Measurements from ENCODE around the gene NUCKS1. TPM values are rescaled to one million over a fixed set of nuclear protein-coding genes. Genes with fewer than 3 reads are reported as not detected.

Gene NUCKS1
- total RNA-seq, 1 experiment from 2014 or later, result 205 TPM

DNA sequence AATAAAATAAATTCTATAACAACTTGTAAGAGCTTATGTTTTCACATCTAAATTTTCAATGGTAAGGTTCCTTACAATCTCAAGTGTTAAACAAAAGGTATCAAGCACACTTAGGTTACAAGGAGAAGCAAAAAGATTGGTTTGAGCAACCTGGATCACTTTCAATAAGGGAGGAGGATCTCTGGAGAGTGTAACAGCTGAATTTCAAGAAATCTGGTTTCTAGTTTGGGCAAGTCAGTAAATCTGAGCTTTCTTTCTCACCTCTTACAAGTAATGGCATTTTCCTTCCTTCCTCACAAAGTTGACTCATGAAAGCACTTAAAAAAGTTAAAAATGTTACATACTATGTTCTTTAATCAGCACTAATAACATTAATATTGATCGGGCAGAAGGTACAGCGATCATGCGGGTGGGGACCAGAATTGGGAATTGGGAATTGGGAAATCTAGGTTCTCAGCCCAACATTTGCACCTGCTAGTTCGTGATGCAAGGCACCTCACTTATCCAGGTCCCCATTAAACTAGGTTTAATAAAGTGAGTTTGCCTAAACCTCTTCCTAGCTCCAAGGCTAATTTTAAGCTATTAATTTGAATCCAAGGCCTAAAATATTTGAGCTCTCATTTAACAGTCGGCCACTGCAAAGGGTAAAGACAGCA, 3.1 kb downstream of the NUCKS1 start:
- POLR2A ChIA-PET, result interaction anchor here (0.6 kb wide), 1 partner anchor 218 kb away, joined by 3 read pairs; no protein-coding TSS in a partner anchor
- Mint-ChIP-seq H3K4me1 (ENCODE audit: low read depth, unreplicated experiment) (peaks cover 10% of the 10 kb centered on the region), H3K27me3 (ENCODE audit: insufficient read depth, unreplicated experiment) (no peaks in the 10 kb centered on the region), H3K36me3 (ENCODE audit: insufficient read depth, unreplicated experiment) (peaks cover 43% of the 10 kb centered on the region), H3K9me3 (ENCODE audit: unreplicated experiment) (no peaks in the 10 kb centered on the region), H3K4me3 (ENCODE audit: unreplicated experiment) (no peak overlapping the region), H3K27ac (ENCODE audit: unreplicated experiment) (no peak overlapping the region)
- 0 out of 2 replicates have a peak, but pooled peaks cover 3% of the 10 kb centered on the region for H3K4me1 ChIP-seq
- DNase-seq, result no peak
- intact Hi-C loops (cut with micrococcal nuclease; ENCODE audit: unreplicated experiment), result no loop called here
- H3K4me3 ChIP-seq (ENCODE audit: low read depth, low read length), result no peak overlapping the region
- CTCF ChIA-PET, result no interaction called here
- BruUV-seq (replicated peaks), result no TSS peak
- no peaks in the 10 kb centered on the region for H3K9me3 ChIP-seq
- no peaks in the 10 kb centered on the region; the same call in 1 of the 2 replicates for H3K36me3 ChIP-seq (ENCODE audit: control insufficient read depth, insufficient read depth, low read length)
- TF ChIP-seq, protein P1, sequence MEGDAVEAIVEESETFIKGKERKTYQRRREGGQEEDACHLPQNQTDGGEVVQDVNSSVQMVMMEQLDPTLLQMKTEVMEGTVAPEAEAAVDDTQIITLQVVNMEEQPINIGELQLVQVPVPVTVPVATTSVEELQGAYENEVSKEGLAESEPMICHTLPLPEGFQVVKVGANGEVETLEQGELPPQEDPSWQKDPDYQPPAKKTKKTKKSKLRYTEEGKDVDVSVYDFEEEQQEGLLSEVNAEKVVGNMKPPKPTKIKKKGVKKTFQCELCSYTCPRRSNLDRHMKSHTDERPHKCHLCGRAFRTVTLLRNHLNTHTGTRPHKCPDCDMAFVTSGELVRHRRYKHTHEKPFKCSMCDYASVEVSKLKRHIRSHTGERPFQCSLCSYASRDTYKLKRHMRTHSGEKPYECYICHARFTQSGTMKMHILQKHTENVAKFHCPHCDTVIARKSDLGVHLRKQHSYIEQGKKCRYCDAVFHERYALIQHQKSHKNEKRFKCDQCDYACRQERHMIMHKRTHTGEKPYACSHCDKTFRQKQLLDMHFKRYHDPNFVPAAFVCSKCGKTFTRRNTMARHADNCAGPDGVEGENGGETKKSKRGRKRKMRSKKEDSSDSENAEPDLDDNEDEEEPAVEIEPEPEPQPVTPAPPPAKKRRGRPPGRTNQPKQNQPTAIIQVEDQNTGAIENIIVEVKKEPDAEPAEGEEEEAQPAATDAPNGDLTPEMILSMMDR (IDR thresholded peaks at IDR 0.05; ENCODE audit: insufficient read depth in 1 of 2, low read depth in 1 of 2, low read length in 1 of 2, severe bottlenecking in 1 of 2, unreplicated experiment in 1 of 2), result no peak
- H3K27me3 ChIP-seq (replicated peaks; ENCODE audit: control insufficient read depth, insufficient read depth, low read length), result no peaks in the 10 kb centered on the region

GRCh38 chr1:205744403-205744802, 5.6 kb downstream of the NUCKS1 start:
- H3K4me3 Mint-ChIP-seq (ENCODE audit: unreplicated experiment), result no peak overlapping the region
- no peaks in the 10 kb centered on the region for H3K9me3 ChIP-seq
- H3K27me3 ChIP-seq (replicated peaks; ENCODE audit: control insufficient read depth, insufficient read depth, low read length), result no peaks in the 10 kb centered on the region
- DNase-seq, result no peak
- BruUV-seq (replicated peaks), result no TSS peak
- H3K36me3 ChIP-seq (ENCODE audit: control insufficient read depth, insufficient read depth, low read length), result no peaks in the 10 kb centered on the region; the same call in 1 of the 2 replicates
- H3K4me3 ChIP-seq (ENCODE audit: low read depth, low read length), result no peak overlapping the region
- TF ChIP-seq, protein P1 (IDR thresholded peaks at IDR 0.05; ENCODE audit: insufficient read depth in 1 of 2, low read depth in 1 of 2, low read length in 1 of 2, severe bottlenecking in 1 of 2, unreplicated experiment in 1 of 2), result no peak
- CTCF ChIA-PET, result no interaction called here
- peaks cover 47% of the 10 kb centered on the region for H3K36me3 Mint-ChIP-seq (ENCODE audit: insufficient read depth, unreplicated experiment)
- POLR2A ChIA-PET, result no interaction called here
- H3K9me3 Mint-ChIP-seq (ENCODE audit: unreplicated experiment), result no peaks in the 10 kb centered on the region
- 0 out of 2 replicates have a peak, but pooled peaks cover 3% of the 10 kb centered on the region for H3K4me1 ChIP-seq
- H3K27ac Mint-ChIP-seq (ENCODE audit: unreplicated experiment), result peak overlapping the region; percentile 20
- H3K4me1 Mint-ChIP-seq (ENCODE audit: low read depth, unreplicated experiment), result peaks cover 10% of the 10 kb centered on the region
- no peaks in the 10 kb centered on the region for H3K27me3 Mint-ChIP-seq (ENCODE audit: insufficient read depth, unreplicated experiment)
- intact Hi-C loops (cut with micrococcal nuclease; ENCODE audit: unreplicated experiment), result no loop called here

DNA sequence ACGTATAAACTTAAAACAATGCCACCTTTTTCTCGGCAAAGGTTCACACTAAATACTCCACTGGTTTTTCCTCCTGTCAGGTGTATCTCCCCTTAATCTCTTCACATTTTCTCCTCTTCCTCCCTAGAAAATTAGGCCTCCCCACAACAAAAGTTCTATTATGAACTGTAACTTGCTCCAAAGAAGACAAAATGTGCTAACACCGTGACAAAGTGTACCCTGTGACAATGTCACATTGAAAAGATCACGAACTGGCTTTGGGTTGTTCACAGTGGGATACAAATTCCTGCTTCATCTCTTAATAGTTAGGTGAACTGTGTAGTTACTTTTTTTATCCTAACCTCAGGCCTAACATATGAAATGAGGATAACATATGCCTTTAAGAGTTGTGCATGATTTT, 6.0 kb downstream of the NUCKS1 start:
- TF ChIP-seq, protein P1 (IDR thresholded peaks at IDR 0.05; ENCODE audit: insufficient read depth in 1 of 2, low read depth in 1 of 2, low read length in 1 of 2, severe bottlenecking in 1 of 2, unreplicated experiment in 1 of 2), result no peak

More for the DNA sequence above, 6.0 kb downstream of the NUCKS1 start:
- intact Hi-C loops (cut with micrococcal nuclease; ENCODE audit: unreplicated experiment), result no loop called here
- H3K4me3 Mint-ChIP-seq (ENCODE audit: unreplicated experiment), result no peak overlapping the region
- Histone ChIP-seq H3K36me3 (ENCODE audit: control insufficient read depth, insufficient read depth, low read length) (no peaks in the 10 kb centered on the region; the same call in 1 of the 2 replicates), H3K4me1 (0 out of 2 replicates have a peak, but pooled peaks cover 3% of the 10 kb centered on the region), H3K27me3 (replicated peaks; ENCODE audit: control insufficient read depth, insufficient read depth, low read length) (no peaks in the 10 kb centered on the region), H3K9me3 (no peaks in the 10 kb centered on the region), H3K4me3 (ENCODE audit: low read depth, low read length) (no peak overlapping the region)
- BruUV-seq (replicated peaks), result no TSS peak
- ChIA-PET CTCF (no interaction called here), POLR2A (no interaction called here)
- DNase-seq, result no peak
- H3K27ac Mint-ChIP-seq (ENCODE audit: unreplicated experiment), result peak overlapping the region; percentile 20
- H3K4me1 Mint-ChIP-seq (ENCODE audit: low read depth, unreplicated experiment), result peaks cover 10% of the 10 kb centered on the region
- H3K9me3 Mint-ChIP-seq (ENCODE audit: unreplicated experiment), result no peaks in the 10 kb centered on the region
- H3K27me3 Mint-ChIP-seq (ENCODE audit: insufficient read depth, unreplicated experiment), result no peaks in the 10 kb centered on the region
- peaks cover 50% of the 10 kb centered on the region for H3K36me3 Mint-ChIP-seq (ENCODE audit: insufficient read depth, unreplicated experiment)
